GM23338 (cell line): Measurements from ENCODE around the gene ZBTB40. TPM values are rescaled to one million over a fixed set of nuclear protein-coding genes. Genes with fewer than 3 reads are reported as not detected.

Experiments used
- ATAC-seq: fragments of 200-7000 bp; cut with Tn5 transposase; 3 replicates; pipeline ENCODE4 v1.9.1; 2020
- DNase-seq: peaks from one replicate; pipeline ENCODE4 v3.0.0-alpha.2; 2015; ENCODE audit warnings: low spot score
- H2AFZ ChIP-seq: fragments of 200-600 bp; sonication (generic); 2 replicates; pipeline ENCODE4 v1.8.0; 2016; ENCODE audit warnings: antibody characterized with exemption, mild to moderate bottlenecking, moderate library complexity
- H3F3A ChIP-seq: fragments of 200-600 bp; sonication (generic); replicated peaks from 2 replicates; pipeline ENCODE4 v1.8.0; 2017; ENCODE audit warnings: antibody characterized with exemption, mixed run types, low read depth
- H3K27ac ChIP-seq: fragments of 200-600 bp; sonication (generic); 2 replicates; pipeline ENCODE4 v1.6.1; 2016; ENCODE audit warnings: low read depth
- H3K27me3 ChIP-seq: fragments of 200-600 bp; sonication (generic); 2 replicates; pipeline ENCODE4 v1.8.0; 2016; ENCODE audit warnings: mild to moderate bottlenecking, mixed run types, moderate library complexity; ENCODE audit not compliant: insufficient read depth
- H3K36me3 ChIP-seq: fragments of 200-600 bp; sonication (generic); 2 replicates; pipeline ENCODE4 v1.8.0; 2016; ENCODE audit warnings: mild to moderate bottlenecking; ENCODE audit not compliant: insufficient read depth
- H3K4me1 ChIP-seq: fragments of 200-600 bp; sonication (generic); 2 replicates; pipeline ENCODE4 v1.8.0; 2016; ENCODE audit warnings: mild to moderate bottlenecking, moderate library complexity; ENCODE audit not compliant: insufficient read depth
- H3K4me2 ChIP-seq: fragments of 200-600 bp; sonication (generic); 2 replicates; pipeline ENCODE4 v1.7.1; 2017; ENCODE audit warnings: mixed run types
- H3K4me3 ChIP-seq: fragments of 200-600 bp; sonication (generic); 2 replicates; pipeline ENCODE4 v1.6.1; 2016; ENCODE audit warnings: mixed run types
- H3K79me2 ChIP-seq: fragments of 200-600 bp; sonication (generic); replicated peaks from 2 replicates; pipeline ENCODE4 v1.8.0; 2017; ENCODE audit warnings: mild to moderate bottlenecking; ENCODE audit not compliant: insufficient read depth
- H3K9me2 ChIP-seq: fragments of 200-600 bp; sonication (generic); 2 replicates; pipeline ENCODE4 v1.8.0; 2017; ENCODE audit not compliant: insufficient read depth
- H4K20me1 ChIP-seq: fragments of 200-600 bp; sonication (generic); replicated peaks from 2 replicates; pipeline ENCODE4 v1.8.0; 2017; ENCODE audit warnings: mild to moderate bottlenecking; ENCODE audit not compliant: insufficient read depth
- H3K27ac Mint-ChIP-seq: 2 replicates; pipeline ENCODE4 v1.8.0; 2020; ENCODE audit warnings: inconsistent platforms, mild to moderate bottlenecking, moderate library complexity, mixed read lengths
- H3K27me3 Mint-ChIP-seq: 3 replicates; pipeline ENCODE4 v1.8.0; 2022; ENCODE audit warnings: low read depth, mild to moderate bottlenecking, moderate library complexity, mixed read lengths, inconsistent platforms; ENCODE audit not compliant: insufficient read depth, poor library complexity
- H3K36me3 Mint-ChIP-seq: 3 replicates; pipeline ENCODE4 v1.8.0; 2021; ENCODE audit warnings: low read depth, mild to moderate bottlenecking, inconsistent platforms, moderate library complexity, mixed read lengths
- H3K4me1 Mint-ChIP-seq: 3 replicates; pipeline ENCODE4 v1.8.0; 2020; ENCODE audit warnings: mild to moderate bottlenecking, inconsistent platforms, mixed read lengths
- H3K4me3 Mint-ChIP-seq: 3 replicates; pipeline ENCODE4 v1.8.0; 2021; ENCODE audit warnings: moderate library complexity, mild to moderate bottlenecking, inconsistent platforms, mixed read lengths
- H3K9me3 Mint-ChIP-seq: 3 replicates; pipeline ENCODE4 v1.8.0; 2020; ENCODE audit warnings: moderate library complexity, mild to moderate bottlenecking, inconsistent platforms, mixed read lengths
- EZH2phosphoT487 ChIP-seq: fragments of 200-600 bp; sonication (generic); IDR thresholded peaks from one replicate; pipeline ENCODE4 v1.8.1; 2018; ENCODE audit warnings: antibody characterized with exemption; ENCODE audit not compliant: unreplicated experiment
- JUNB ChIP-seq: IDR thresholded peaks from one replicate; pipeline ENCODE4 v1.6.1; 2016; ENCODE audit warnings: antibody characterized with exemption; ENCODE audit not compliant: unreplicated experiment
- POLR2AphosphoS5 ChIP-seq: IDR thresholded peaks from 2 replicates; pipeline ENCODE4 v1.6.1; 2016; ENCODE audit warnings: antibody characterized with exemption, low read depth
- polyA plus RNA-seq: library from polyadenylated mRNA; unstranded; fragments of >200 nt; fragmentation: Nextera tagmentation; extraction: Ambion mirVana; gene quantifications from 2 replicates; pipeline ENCODE4 v1.2.1, GENCODE V29; 2016
- total RNA-seq: library from RNA; depleted of rRNA; stranded (reverse); fragments of >200 nt; shearing (Covaris generic); gene quantifications from 2 replicates; pipeline ENCODE4 v1.2.3, GENCODE V29; 2014
- TF ChIP-seq, protein P1 (sequence below), 2 experiments: fragments of 200-600 bp in 1 of 2; sonication (generic) in 1 of 2; conservative IDR thresholded peaks; 2 replicates each; pipeline versions ENCODE4 v1.5.1 to v1.6.1; 2016 to 2017; ENCODE audit warnings: antibody characterized with exemption in 2 of 2, low read depth in 2 of 2, mild to moderate bottlenecking in 2 of 2, moderate library complexity in 1 of 2
- TF ChIP-seq, protein P2 (sequence below): fragments of 250-450 bp; sonication (Bioruptor Pico); IDR thresholded peaks from 2 replicates; pipeline ENCODE4 v1.5.0; 2020; ENCODE audit warnings: mild to moderate bottlenecking, moderate library complexity

Gene ZBTB40
- total and polyA plus RNA-seq, 2 experiments from 2014 or later: 3.1 to 22.7 TPM

DNA sequence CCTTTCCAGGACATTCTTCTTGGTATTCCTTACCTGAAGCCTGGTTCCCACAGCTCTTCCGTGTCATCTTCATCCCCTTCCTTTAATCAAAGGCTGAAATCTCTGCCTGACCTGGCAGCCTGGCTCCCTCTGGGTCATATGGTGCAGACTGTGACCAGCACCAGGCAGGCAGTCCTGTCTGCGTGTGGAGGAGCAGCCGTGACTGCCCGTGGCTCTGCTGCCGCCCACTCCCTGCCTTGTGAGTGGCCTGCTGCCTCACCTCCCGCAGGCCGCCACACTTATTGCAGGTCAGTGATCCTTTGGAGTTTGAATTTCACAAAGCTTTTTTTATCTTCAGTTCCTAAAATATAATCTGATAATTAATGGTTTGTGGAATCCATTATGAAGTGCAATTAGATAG, 75.5 kb downstream of the ZBTB40 start:
- peaks cover 6% of the 10 kb centered on the region; the same call in 1 of the 3 replicates for H3K36me3 Mint-ChIP-seq
- peaks cover 7% of the 10 kb centered on the region for H3K27me3 Mint-ChIP-seq
- ATAC-seq: peak; percentile 57

DNA sequence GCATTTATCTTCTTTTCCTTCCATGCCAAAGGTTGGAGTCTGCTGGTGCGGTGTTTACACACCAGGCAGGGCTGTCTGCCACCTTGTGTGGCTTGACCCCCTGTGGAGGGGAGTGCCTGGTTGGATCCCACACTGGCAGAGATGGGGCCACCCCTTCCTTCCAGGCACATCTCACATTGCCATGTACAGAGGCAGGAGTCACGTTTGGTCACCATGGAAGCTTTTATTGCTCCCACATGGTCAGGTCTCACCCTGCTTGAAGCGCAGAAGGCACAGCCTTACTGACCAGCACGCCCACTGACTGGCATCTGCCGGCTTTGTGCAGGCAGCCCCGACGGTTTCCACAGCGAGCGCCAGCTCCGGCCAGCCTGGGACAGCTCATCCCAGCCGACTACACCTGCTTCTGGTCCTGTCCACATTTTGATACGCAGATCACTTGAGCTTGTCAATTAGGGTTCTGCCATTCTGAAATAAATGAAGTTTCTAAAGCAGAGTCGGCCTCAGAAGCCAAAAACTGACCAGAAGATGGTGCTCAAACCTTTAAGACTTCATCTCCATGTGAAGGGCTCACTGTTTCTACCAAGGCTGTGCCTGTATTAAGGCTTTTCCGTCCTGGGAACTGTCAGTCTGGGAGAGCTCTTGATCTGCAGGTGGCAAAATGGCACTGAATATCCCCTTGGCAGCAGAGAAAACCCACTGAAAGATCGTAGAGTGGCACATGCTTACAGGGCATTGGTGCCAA, 76.1 kb downstream of the ZBTB40 start:
- peaks cover 6% of the 10 kb centered on the region; the same call in 1 of the 3 replicates for H3K36me3 Mint-ChIP-seq
- Histone ChIP-seq H3K79me2 (no peaks in the 10 kb centered on the region), H3K4me3 (no peak overlapping the region), H3K4me1 (no peaks in the 10 kb centered on the region), H3K27me3 (no peaks in the 10 kb centered on the region), H3F3A (no peaks in the 10 kb centered on the region), H2AFZ (no peak overlapping the region), H3K4me2 (no peak overlapping the region), H4K20me1 (no peaks in the 10 kb centered on the region), H3K27ac (no peak overlapping the region), H3K9me2 (no peaks in the 10 kb centered on the region), H3K36me3 (peaks cover 11% of the 10 kb centered on the region; the same call in 1 of the 2 replicates)
- H3K27me3 Mint-ChIP-seq: peaks cover 7% of the 10 kb centered on the region
- ATAC-seq: peak; percentile 78
- H3K4me3 Mint-ChIP-seq: no peak overlapping the region
- no peak overlapping the region for H3K27ac Mint-ChIP-seq
- no peaks in the 10 kb centered on the region; the same call in 2 of the 3 replicates for H3K4me1 Mint-ChIP-seq
- peak; percentile 57 for DNase-seq
- H3K9me3 Mint-ChIP-seq: no peaks in the 10 kb centered on the region
- TF ChIP-seq, protein P1, sequence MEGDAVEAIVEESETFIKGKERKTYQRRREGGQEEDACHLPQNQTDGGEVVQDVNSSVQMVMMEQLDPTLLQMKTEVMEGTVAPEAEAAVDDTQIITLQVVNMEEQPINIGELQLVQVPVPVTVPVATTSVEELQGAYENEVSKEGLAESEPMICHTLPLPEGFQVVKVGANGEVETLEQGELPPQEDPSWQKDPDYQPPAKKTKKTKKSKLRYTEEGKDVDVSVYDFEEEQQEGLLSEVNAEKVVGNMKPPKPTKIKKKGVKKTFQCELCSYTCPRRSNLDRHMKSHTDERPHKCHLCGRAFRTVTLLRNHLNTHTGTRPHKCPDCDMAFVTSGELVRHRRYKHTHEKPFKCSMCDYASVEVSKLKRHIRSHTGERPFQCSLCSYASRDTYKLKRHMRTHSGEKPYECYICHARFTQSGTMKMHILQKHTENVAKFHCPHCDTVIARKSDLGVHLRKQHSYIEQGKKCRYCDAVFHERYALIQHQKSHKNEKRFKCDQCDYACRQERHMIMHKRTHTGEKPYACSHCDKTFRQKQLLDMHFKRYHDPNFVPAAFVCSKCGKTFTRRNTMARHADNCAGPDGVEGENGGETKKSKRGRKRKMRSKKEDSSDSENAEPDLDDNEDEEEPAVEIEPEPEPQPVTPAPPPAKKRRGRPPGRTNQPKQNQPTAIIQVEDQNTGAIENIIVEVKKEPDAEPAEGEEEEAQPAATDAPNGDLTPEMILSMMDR (conservative IDR thresholded peaks at IDR 0.05; ENCODE audit: low read depth in 2 of 2): peak; percentile 42 to 69
- TF ChIP-seq, protein P2, sequence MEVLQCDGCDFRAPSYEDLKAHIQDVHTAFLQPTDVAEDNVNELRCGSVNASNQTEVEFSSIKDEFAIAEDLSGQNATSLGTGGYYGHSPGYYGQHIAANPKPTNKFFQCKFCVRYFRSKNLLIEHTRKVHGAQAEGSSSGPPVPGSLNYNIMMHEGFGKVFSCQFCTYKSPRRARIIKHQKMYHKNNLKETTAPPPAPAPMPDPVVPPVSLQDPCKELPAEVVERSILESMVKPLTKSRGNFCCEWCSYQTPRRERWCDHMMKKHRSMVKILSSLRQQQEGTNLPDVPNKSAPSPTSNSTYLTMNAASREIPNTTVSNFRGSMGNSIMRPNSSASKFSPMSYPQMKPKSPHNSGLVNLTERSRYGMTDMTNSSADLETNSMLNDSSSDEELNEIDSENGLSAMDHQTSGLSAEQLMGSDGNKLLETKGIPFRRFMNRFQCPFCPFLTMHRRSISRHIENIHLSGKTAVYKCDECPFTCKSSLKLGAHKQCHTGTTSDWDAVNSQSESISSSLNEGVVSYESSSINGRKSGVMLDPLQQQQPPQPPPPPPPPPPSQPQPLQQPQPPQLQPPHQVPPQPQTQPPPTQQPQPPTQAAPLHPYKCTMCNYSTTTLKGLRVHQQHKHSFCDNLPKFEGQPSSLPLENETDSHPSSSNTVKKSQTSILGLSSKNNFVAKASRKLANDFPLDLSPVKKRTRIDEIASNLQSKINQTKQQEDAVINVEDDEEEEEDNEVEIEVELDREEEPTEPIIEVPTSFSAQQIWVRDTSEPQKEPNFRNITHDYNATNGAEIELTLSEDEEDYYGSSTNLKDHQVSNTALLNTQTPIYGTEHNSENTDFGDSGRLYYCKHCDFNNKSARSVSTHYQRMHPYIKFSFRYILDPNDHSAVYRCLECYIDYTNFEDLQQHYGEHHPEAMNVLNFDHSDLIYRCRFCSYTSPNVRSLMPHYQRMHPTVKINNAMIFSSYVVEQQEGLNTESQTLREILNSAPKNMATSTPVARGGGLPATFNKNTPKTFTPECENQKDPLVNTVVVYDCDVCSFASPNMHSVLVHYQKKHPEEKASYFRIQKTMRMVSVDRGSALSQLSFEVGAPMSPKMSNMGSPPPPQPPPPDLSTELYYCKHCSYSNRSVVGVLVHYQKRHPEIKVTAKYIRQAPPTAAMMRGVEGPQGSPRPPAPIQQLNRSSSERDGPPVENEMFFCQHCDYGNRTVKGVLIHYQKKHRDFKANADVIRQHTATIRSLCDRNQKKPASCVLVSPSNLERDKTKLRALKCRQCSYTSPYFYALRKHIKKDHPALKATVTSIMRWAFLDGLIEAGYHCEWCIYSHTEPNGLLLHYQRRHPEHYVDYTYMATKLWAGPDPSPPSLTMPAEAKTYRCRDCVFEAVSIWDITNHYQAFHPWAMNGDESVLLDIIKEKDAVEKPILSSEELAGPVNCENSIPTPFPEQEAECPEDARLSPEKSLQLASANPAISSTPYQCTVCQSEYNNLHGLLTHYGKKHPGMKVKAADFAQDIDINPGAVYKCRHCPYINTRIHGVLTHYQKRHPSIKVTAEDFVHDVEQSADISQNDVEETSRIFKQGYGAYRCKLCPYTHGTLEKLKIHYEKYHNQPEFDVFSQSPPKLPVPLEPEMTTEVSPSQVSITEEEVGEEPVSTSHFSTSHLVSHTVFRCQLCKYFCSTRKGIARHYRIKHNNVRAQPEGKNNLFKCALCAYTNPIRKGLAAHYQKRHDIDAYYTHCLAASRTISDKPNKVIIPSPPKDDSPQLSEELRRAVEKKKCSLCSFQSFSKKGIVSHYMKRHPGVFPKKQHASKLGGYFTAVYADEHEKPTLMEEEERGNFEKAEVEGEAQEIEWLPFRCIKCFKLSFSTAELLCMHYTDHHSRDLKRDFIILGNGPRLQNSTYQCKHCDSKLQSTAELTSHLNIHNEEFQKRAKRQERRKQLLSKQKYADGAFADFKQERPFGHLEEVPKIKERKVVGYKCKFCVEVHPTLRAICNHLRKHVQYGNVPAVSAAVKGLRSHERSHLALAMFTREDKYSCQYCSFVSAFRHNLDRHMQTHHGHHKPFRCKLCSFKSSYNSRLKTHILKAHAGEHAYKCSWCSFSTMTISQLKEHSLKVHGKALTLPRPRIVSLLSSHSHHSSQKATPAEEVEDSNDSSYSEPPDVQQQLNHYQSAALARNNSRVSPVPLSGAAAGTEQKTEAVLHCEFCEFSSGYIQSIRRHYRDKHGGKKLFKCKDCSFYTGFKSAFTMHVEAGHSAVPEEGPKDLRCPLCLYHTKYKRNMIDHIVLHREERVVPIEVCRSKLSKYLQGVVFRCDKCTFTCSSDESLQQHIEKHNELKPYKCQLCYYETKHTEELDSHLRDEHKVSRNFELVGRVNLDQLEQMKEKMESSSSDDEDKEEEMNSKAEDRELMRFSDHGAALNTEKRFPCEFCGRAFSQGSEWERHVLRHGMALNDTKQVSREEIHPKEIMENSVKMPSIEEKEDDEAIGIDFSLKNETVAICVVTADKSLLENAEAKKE: no peak

More for the DNA sequence above, 75.5 kb downstream of the ZBTB40 start:
- Histone ChIP-seq H2AFZ (no peak overlapping the region), H3K9me2 (no peaks in the 10 kb centered on the region), H3K27ac (no peak overlapping the region), H4K20me1 (no peaks in the 10 kb centered on the region), H3K27me3 (no peaks in the 10 kb centered on the region), H3K4me2 (no peak overlapping the region), H3F3A (no peaks in the 10 kb centered on the region), H3K79me2 (no peaks in the 10 kb centered on the region), H3K4me1 (no peaks in the 10 kb centered on the region), H3K36me3 (peaks cover 11% of the 10 kb centered on the region; the same call in 1 of the 2 replicates), H3K4me3 (no peak overlapping the region)
- no peaks in the 10 kb centered on the region for H3K9me3 Mint-ChIP-seq
- H3K4me3 Mint-ChIP-seq: no peak overlapping the region
- H3K27ac Mint-ChIP-seq: no peak overlapping the region
- TF ChIP-seq JUNB (no peak), POLR2AphosphoS5 (no peak), EZH2phosphoT487 (no peak)
- TF ChIP-seq, protein P1 (conservative IDR thresholded peaks at IDR 0.05; ENCODE audit: low read depth in 2 of 2): 0 out of 4 replicates have a peak, but pooled peaks of 1 of the 2 experiments have one; percentile 3
- H3K4me1 Mint-ChIP-seq: no peaks in the 10 kb centered on the region; the same call in 2 of the 3 replicates
- no peak for DNase-seq
